ENCODE measurements around the gene KDM6B. TPM values are rescaled to one million over a fixed set of nuclear protein-coding genes. Genes with fewer than 3 reads are reported as not detected.
"Not testable (repeated sequence)": the region's sequence is repeated elsewhere in the genome, so short reads cannot be mapped to it uniquely, and the experiment has no call there.

KDM6B gene
- total RNA-seq, 2 donors from 2014 or later = 207 to 231 TPM

DNA sequence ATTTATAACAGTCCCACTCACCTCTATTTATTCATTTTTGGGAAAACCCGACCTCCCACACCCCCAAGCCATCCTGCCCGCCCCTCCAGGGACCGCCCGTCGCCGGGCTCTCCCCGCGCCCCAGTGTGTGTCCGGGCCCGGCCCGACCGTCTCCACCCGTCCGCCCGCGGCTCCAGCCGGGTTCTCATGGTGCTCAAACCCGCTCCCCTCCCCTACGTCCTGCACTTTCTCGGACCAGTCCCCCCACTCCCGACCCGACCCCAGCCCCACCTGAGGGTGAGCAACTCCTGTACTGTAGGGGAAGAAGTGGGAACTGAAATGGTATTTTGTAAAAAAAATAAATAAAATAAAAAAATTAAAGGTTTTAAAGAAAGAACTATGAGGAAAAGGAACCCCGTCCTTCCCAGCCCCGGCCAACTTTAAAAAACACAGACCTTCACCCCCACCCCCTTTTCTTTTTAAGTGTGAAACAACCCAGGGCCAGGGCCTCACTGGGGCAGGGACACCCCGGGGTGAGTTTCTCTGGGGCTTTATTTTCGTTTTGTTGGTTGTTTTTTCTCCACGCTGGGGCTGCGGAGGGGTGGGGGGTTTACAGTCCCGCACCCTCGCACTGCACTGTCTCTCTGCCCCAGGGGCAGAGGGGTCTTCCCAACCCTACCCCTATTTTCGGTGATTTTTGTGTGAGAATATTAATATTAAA, 20.2 kb downstream of the KDM6B start:
- Mint-ChIP-seq H3K27me3 (no peaks in the 10 kb centered on the region), H3K27ac (peak overlapping the region; percentile 81), H3K36me3 (ENCODE audit: low read depth) (no peaks in the 10 kb centered on the region), H3K4me3 (no peak overlapping the region), H3K4me1 (peaks cover 17% of the 10 kb centered on the region)
- ATAC-seq = no peak
- no peak for DNase-seq
- H3K9me3 ChIP-seq (ENCODE audit: control insufficient read depth, low read length, poor library complexity, severe bottlenecking) = no peaks in the 10 kb centered on the region

DNA sequence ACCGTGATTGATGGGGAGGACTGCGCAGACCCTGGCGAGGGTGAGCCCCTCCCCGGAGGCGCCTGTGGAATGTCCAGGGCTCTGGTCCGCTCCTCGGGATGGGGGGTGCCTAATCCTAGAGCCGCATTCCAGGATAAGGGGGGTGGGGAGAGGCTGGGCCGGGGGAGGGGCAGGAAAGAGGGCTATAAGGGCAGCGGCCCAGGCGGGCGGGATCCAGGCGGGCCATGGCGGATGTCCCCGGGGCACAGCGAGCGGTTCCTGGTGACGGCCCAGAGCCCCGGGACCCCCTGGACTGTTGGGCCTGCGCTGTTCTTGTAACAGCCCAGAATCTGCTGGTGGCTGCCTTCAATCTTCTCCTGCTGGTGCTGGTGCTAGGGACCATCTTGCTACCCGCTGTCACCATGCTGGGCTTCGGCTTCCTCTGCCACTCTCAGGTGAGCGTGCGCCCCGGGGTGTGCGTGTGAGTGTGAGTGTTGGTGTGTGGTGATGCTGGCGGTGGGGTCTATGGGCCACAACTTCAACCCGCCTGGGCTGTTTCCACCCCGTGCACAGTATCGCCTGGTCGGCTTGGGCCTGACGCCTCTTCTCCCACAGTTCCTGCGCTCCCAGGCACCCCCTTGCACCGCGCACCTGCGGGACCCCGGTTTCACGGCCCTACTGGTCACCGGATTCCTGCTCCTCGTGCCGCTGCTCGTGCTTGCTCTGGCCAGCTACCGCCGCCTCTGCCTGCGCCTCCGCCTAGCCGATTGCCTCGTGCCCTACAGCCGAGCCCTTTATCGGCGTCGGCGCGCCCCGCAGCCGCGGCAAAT, 21.0 kb downstream of the KDM6B start, which contains the start of gene TMEM88:
TMEM88 (plus strand) TSS at position 216 of the 809 bp plus-strand sequence; CDS start at position 225, 9 bp downstream.
- H3K27ac Mint-ChIP-seq = peak within 1 kb of the TSS; percentile 81

DNA sequence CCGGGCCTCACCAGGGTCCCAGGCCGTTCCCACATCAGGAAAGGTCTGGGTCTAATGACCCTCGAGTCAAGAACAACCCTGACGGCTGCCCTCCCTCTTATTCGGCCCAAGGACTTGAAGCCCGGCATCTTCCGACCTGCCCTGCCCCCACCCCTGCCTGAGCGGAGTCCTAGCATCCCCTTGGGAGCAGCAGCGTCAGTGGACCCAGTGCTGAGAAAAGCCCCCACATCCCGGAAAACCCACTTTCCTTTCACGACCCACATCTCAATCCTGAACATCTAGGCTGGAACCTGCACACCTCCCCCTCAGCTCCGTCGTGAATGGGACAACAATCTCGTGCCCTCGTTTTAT, 21.6 kb downstream of the KDM6B start:
- Mint-ChIP-seq H3K27me3 (no peaks in the 10 kb centered on the region), H3K27ac (no peak overlapping the region), H3K4me3 (no peak overlapping the region), H3K4me1 (peaks cover 22% of the 10 kb centered on the region), H3K36me3 (ENCODE audit: low read depth) (peaks cover 3% of the 10 kb centered on the region)
- no peaks in the 10 kb centered on the region for H3K9me3 ChIP-seq (ENCODE audit: control insufficient read depth, low read length, poor library complexity, severe bottlenecking)
- no peak for ATAC-seq
- peak in 1 of 3 donors; percentile 16 for DNase-seq

More for the DNA sequence above, 21.0 kb downstream of the KDM6B start, which contains the start of gene TMEM88:
- Mint-ChIP-seq H3K4me3 (no peak within 1 kb of the TSS), H3K4me1 (peaks cover 22% of the 10 kb centered on the region), H3K27me3 (no peaks in the 10 kb centered on the region), H3K36me3 (ENCODE audit: low read depth) (peaks cover 3% of the 10 kb centered on the region)
- ATAC-seq (no peak), DNase-seq (peak in 1 of 3 donors; percentile 26)
- no peaks in the 10 kb centered on the region for H3K9me3 ChIP-seq (ENCODE audit: control insufficient read depth, low read length, poor library complexity, severe bottlenecking)

DNA sequence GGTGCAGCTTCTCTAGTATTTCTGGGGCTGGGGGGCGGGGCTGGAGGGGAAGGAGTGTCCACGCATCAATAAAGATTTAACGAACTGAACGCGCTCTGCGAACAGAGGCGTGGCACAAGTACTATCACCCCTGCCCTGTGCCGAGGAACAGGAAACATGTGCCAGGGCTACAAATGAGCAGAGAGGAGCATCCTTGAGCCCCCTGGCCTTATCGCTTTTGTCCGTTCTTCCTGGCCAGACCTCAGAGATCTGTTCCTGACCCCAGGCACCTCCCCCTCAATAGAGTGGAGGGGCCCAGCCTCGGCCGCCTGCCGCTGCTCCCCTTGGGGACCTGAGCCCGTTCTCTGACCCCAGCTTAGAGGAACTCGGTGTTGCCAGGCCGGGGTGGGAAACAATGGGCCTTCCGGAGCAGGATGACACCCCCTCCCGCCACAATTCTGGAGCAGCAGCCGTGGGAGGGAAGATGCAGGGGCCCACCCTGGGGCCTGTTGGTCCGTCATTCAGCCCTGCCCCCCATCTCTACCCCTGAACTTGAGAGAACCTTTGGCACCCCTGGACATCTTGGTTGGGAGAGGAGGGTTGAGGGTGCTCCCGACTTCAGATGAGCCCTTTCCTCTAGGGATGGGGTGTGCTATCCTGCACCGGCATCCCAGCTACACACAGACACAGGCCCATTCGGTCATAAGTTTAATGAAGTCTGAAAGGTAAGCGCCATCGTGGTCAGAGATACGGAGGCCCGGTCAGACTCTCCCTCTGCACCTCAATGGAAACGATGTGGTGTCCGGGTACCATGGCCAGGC, 22.2 kb downstream of the KDM6B start:
- no peaks in the 10 kb centered on the region for H3K27me3 Mint-ChIP-seq
- H3K4me1 Mint-ChIP-seq = peaks cover 21% of the 10 kb centered on the region
- H3K9me3 ChIP-seq (ENCODE audit: control insufficient read depth, low read length, poor library complexity, severe bottlenecking) = no peaks in the 10 kb centered on the region
- H3K36me3 Mint-ChIP-seq (ENCODE audit: low read depth) = peaks cover 3% of the 10 kb centered on the region
- H3K4me3 Mint-ChIP-seq = no peak overlapping the region
- DNase-seq (peak in 1 of 3 donors; percentile 27), ATAC-seq (no peak)
- H3K27ac Mint-ChIP-seq = no peak overlapping the region

DNA sequence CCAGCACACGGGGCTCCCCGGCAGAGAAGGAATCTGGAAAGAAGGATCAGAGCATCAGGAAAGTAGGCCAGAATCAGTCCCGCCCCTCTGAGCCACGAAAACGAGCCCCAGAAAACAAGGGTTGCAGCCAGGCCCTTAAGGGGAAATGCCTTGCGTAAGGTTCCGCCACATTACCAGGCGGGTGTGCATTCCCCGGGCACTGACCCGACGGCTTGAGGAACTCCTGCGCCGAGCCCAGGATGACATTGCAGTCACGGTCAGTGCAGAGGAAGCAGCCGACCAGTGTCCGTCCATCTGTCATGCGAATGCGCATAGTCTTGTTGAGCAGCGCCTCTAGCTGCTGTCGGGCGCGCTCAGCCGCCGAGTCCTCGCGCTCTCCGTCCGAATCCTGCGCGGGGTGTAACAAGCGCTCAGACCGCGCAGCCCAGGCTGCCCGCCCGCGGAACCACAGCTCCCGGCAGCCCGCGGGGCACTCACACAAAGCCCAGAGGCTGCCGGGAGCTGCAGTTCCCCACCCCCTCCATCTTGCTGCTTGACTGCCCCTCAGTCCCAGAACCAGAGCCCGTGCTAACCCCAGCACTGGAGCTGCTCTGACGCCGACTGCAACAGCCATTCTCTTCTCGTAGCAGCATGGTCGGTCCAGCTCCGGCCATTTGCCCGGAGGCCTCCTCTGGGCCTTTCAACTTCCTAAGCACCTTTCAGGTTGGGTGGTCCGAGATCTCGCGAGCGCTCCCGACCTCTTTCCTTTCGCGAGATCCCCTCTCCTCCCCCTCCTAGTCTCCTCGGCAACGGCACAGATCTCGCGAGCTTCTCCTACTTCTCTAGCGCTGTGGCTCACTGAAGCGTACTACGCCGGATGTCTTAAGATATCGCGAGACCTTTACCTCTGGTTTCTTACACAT, 23.0 kb downstream of the KDM6B start, which contains the start of gene NAA38:
NAA38 (minus strand) TSS at position 749 of the 902 bp plus-strand sequence; CDS start at position 653, 96 bp downstream.
- Mint-ChIP-seq H3K27me3 (no peaks in the 10 kb centered on the region), H3K4me1 (peaks cover 16% of the 10 kb centered on the region), H3K36me3 (ENCODE audit: low read depth) (peaks cover 3% of the 10 kb centered on the region), H3K4me3 (no peak within 1 kb of the TSS), H3K27ac (no peak within 1 kb of the TSS)
- DNase-seq = peak; percentile 79 to 88 (median 85)
- ATAC-seq = peak; percentile 82
- H3K9me3 ChIP-seq (ENCODE audit: control insufficient read depth, low read length, poor library complexity, severe bottlenecking) = no peaks in the 10 kb centered on the region

DNA sequence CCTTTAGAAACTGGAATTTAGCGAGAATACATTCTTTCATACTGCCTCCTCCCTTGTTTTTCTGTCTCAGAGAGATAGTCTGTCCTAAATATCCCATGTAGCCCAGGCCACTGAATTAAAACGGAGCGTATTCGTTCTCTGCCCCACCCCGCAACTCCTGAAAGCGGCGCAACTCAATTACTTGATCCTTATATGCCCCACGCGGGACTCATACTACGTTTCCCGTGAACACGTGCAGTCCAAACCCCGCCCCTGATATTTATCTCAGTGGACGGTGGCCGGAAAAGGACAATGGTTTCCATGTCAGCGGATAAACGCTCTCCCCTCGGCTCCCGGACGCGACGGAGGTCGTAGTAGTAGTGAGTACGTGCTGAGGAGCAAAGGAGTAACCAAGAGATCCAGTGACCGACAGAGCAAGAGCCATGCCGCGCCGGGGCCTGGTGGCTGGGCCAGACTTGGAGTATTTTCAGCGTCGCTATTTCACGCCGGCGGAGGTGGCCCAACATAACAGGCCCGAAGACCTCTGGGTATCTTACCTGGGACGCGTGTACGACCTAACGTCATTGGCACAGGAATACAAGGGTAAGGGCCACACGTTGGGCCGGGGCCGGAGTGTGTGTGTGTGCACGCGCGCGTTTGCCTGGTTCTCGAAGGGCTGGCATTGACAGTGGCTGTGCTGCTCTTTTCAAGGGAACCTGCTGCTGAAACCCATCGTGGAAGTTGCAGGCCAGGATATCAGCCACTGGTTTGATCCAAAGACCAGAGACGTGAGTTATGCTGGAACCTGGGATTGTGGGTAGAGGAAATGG, 23.9 kb downstream of the KDM6B start, which contains the start of gene CYB5D1:
CYB5D1 (plus strand) TSS at position 291 of the 809 bp plus-strand sequence; CDS start at position 423, 132 bp downstream.
- Mint-ChIP-seq H3K4me3 (no peak within 1 kb of the TSS), H3K36me3 (ENCODE audit: low read depth) (peaks cover 6% of the 10 kb centered on the region), H3K4me1 (peaks cover 19% of the 10 kb centered on the region), H3K27me3 (no peaks in the 10 kb centered on the region), H3K27ac (no peak within 1 kb of the TSS)
- no peaks in the 10 kb centered on the region for H3K9me3 ChIP-seq (ENCODE audit: control insufficient read depth, low read length, poor library complexity, severe bottlenecking)
- peak; percentile 60 for ATAC-seq
- DNase-seq = peak; percentile 61 to 77 (median 77)

DNA sequence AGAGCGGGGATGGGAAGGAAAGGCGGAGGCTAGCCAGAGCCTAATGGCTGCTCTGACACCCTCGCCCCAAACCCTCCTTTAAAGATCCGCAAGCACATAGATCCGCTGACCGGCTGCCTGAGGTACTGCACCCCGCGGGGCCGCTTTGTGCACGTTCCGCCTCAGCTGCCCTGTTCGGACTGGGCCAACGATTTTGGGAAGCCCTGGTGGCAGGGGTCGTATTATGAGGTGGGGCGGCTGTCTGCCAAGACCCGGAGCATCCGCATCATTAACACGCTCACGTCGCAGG, 24.4 kb downstream of the KDM6B start:
- Mint-ChIP-seq H3K27me3 (no peaks in the 10 kb centered on the region), H3K36me3 (ENCODE audit: low read depth) (peaks cover 6% of the 10 kb centered on the region), H3K27ac (no peak overlapping the region), H3K4me1 (peaks cover 19% of the 10 kb centered on the region), H3K4me3 (no peak overlapping the region)
- DNase-seq (peak in 1 of 3 donors; percentile 31), ATAC-seq (no peak)
- H3K9me3 ChIP-seq (ENCODE audit: control insufficient read depth, low read length, poor library complexity, severe bottlenecking) = no peaks in the 10 kb centered on the region

DNA sequence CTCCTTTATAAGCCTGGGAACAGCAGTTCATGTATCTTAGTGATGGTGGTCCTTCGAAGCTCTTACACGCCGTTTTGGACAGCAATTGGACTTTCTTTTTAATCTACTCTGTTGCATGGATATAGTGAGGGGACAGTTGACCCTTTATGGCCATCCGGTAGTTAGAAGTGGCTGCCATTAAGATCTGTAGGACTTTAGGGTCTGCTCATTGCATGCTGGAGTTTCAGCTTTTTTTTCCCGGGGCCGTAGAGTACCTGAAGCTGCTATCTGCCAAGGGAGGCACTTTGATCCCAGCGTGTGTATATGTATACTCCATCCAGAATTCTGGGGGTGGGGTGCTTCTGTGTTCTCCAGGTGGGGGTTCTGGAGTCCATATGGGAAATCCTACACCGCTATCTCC, 25.0 kb downstream of the KDM6B start:
- no peaks in the 10 kb centered on the region for H3K9me3 ChIP-seq (ENCODE audit: control insufficient read depth, low read length, poor library complexity, severe bottlenecking)
- H3K27me3 Mint-ChIP-seq = no peaks in the 10 kb centered on the region
- peaks cover 6% of the 10 kb centered on the region for H3K36me3 Mint-ChIP-seq (ENCODE audit: low read depth)
- ATAC-seq = no peak
- DNase-seq = no peak
- no peak overlapping the region for H3K4me3 Mint-ChIP-seq
- H3K4me1 Mint-ChIP-seq = peaks cover 21% of the 10 kb centered on the region
- H3K27ac Mint-ChIP-seq = peak overlapping the region; percentile 95

DNA sequence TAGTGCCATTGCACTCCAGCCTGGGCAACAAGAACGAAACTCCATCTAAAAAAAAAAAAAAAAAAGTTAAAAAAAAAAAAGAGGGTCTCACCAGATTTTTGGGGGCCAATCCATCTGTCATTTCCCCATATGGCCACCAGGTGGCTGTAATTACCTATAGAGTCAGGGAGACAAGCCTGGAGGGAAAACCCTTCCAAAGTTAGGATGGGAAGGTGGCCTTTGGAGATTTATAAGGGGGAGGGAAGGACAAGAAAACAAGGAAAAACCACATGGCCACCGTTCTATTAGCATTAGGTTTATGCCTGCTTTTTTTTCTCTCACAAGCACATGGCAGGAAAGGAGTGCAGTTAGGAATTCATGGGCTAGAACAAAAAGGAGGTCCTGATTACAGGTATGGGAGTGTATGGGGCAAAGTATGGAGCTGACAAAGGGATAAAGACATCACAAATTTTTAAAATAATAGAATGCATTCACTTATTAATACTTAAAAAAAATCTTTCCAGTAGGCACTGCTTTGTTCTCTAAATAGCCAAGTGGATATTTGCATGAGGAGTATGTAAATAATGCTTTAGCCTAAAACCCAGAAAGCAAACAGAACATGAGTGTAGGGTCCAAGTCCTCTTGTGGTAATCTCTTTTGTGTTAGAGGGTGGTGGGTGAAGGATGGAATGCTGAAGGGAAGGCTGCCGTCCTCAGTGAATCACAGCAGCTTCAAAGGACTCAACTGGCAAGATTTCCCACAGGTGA, 28.8 kb downstream of the KDM6B start:
- H3K9me3 ChIP-seq (ENCODE audit: control insufficient read depth, low read length, poor library complexity, severe bottlenecking) = no peaks in the 10 kb centered on the region
- Mint-ChIP-seq H3K4me1 (peaks cover 30% of the 10 kb centered on the region), H3K27ac (peak overlapping the region; percentile 57), H3K36me3 (ENCODE audit: low read depth) (peaks cover 6% of the 10 kb centered on the region), H3K27me3 (no peaks in the 10 kb centered on the region), H3K4me3 (no peak overlapping the region)
- peak in 1 of 3 donors; percentile 39 for DNase-seq
- no peak for ATAC-seq

DNA sequence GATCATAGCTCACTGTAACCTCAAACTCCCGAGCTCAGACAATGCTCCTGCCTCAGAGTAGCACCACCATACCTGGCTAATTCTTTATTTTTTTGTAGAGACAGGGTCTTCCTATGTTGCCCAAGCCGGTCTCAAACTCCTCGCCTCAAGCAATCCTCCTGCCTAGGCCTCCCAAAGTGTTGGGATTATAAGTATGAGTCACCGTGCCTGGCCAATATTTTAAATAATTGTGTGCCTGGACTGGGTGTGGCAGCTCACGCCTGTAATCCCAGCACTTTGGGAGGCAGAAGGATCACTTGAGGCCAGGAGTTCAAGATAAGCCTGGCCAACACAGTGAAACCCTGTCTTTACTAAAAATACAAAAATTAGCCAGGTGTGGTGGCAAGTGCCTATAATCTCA, 30.4 kb downstream of the KDM6B start:
- not testable (repeated sequence) for ATAC-seq; H3K36me3 Mint-ChIP-seq (ENCODE audit: low read depth); H3K4me3 Mint-ChIP-seq; H3K9me3 ChIP-seq (ENCODE audit: control insufficient read depth, low read length, poor library complexity, severe bottlenecking); H3K27ac Mint-ChIP-seq; H3K27me3 Mint-ChIP-seq; DNase-seq
- peaks cover 36% of the 10 kb centered on the region for H3K4me1 Mint-ChIP-seq

DNA sequence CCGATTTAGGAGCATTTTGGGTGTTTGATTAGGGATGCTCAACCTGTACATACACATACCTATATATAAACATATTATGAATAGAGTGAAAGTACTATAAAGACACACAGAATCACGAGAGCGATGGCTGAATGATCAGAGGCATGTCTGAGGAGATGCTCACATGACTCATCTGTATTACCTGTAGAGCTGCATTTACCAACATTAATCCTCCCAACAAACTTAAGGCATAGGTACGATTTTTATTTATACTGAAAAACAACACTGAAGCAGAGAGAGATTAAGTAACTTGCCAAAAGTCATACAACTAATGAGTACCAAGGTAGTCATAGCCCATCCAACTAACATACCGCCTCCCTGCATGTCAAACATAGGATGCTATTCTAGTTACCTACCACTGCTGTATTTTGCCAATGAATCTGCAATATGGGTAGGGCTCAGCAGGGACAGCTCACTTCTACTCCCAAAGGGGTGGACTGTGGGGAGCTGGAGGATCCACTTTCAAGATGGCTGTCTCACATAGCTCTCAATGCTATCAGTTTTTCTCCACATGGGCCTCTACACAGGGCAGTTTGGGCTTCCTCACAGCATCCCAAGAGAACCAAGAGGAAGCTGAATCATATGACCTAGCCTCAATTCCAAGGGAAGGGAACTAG, 31.1 kb downstream of the KDM6B start:
- no peak overlapping the region for H3K4me3 Mint-ChIP-seq
- peaks cover 3% of the 10 kb centered on the region for H3K36me3 Mint-ChIP-seq (ENCODE audit: low read depth)
- no peak for DNase-seq
- H3K27me3 Mint-ChIP-seq = no peaks in the 10 kb centered on the region
- no peak for ATAC-seq
- no peak overlapping the region for H3K27ac Mint-ChIP-seq
- peaks cover 31% of the 10 kb centered on the region for H3K4me1 Mint-ChIP-seq
- H3K9me3 ChIP-seq (ENCODE audit: control insufficient read depth, low read length, poor library complexity, severe bottlenecking) = no peaks in the 10 kb centered on the region
